HG03442 (cell line): ENCODE results near the gene CCL8.

Experiments used
- ATAC-seq: cut with Tn5 transposase; IDR thresholded peaks from one replicate; pipeline ENCODE4 v1.9.1; 2021; ENCODE audit warnings: mild to moderate bottlenecking, moderate library complexity; ENCODE audit not compliant: unreplicated experiment

The CCL8 gene

GRCh38 chr17:34319039-34319483 lies at the start of gene CCL8:
CCL8 (plus strand) TSS chr17:34319435; CDS start chr17:34319502, 67 bp downstream.
- no peak for ATAC-seq

- ATAC-seq: no peak
Observed at GRCh38 chr17:34269969-34270368, 49.3 kb upstream of the CCL8 start, which contains the start of gene CCL7. CCL7 (plus strand) TSS chr17:34270221; CDS start chr17:34270291, 70 bp downstream.

GRCh38 chr17:34275881-34276280 lies 43.4 kb upstream of the CCL8 start:
- no peak for ATAC-seq

GRCh38 chr17:34276826-34277225 lies 42.4 kb upstream of the CCL8 start:
- ATAC-seq: no peak

- no peak for ATAC-seq
Observed at GRCh38 chr17:34283571-34283970, 35.7 kb upstream of the CCL8 start.

GRCh38 chr17:34285286-34285792 lies 33.9 kb upstream of the CCL8 start, which contains the start of gene CCL11:
CCL11 (plus strand) TSS chr17:34285742; CDS start chr17:34285809, 67 bp downstream.
- no peak for ATAC-seq

GRCh38 chr17:34287875-34288274 lies 31.4 kb upstream of the CCL8 start:
- ATAC-seq: no peak

- ATAC-seq: no peak
Observed at GRCh38 chr17:34290586-34290985, 28.6 kb upstream of the CCL8 start.

GRCh38 chr17:34291721-34292348 lies 27.4 kb upstream of the CCL8 start:
- no peak for ATAC-seq

- no peak for ATAC-seq
Observed at GRCh38 chr17:34299027-34299426, 20.2 kb upstream of the CCL8 start.

- ATAC-seq: no peak
Observed at GRCh38 chr17:34299956-34300577, 19.2 kb upstream of the CCL8 start.

- no peak for ATAC-seq
Observed at GRCh38 chr17:34300652-34301370, 18.4 kb upstream of the CCL8 start.

GRCh38 chr17:34301986-34302385 lies 17.2 kb upstream of the CCL8 start:
- ATAC-seq: no peak

- ATAC-seq: no peak
Observed at GRCh38 chr17:34302636-34303035, 16.6 kb upstream of the CCL8 start.

GRCh38 chr17:34303606-34304005 lies 15.6 kb upstream of the CCL8 start:
- ATAC-seq: no peak

- no peak for ATAC-seq
Observed at GRCh38 chr17:34305061-34305460, 14.2 kb upstream of the CCL8 start.

- no peak for ATAC-seq
Observed at GRCh38 chr17:34305606-34306005, 13.6 kb upstream of the CCL8 start.

- no peak for ATAC-seq
Observed at GRCh38 chr17:34306466-34306865, 12.8 kb upstream of the CCL8 start.

GRCh38 chr17:34307110-34307509 lies 12.1 kb upstream of the CCL8 start:
- no peak for ATAC-seq

- no peak for ATAC-seq
Observed at GRCh38 chr17:34308371-34308770, 10.9 kb upstream of the CCL8 start.

GRCh38 chr17:34311291-34311690 lies 7.9 kb upstream of the CCL8 start:
- no peak for ATAC-seq

GRCh38 chr17:34312080-34312479 lies 7.2 kb upstream of the CCL8 start:
- no peak for ATAC-seq
